H1 (cell line): Measurements from ENCODE around the gene ALDH7A1. TPM values are rescaled to one million over a fixed set of nuclear protein-coding genes. Genes with fewer than 3 reads are reported as not detected.

Experiments used
- ATF3 ChIP-seq: IDR thresholded peaks from 2 replicates; pipeline ENCODE4 v1.6.1; 2011; ENCODE audit warnings: low read depth, mild to moderate bottlenecking, low read length; ENCODE audit not compliant: insufficient read depth
- BACH1 ChIP-seq: IDR thresholded peaks from 2 replicates; pipeline ENCODE4 v1.6.1; 2012; ENCODE audit warnings: low read length, improper control_type of control experiment
- CHD7 ChIP-seq: fragments of 300-600 bp; sonication (generic); IDR thresholded peaks from 2 replicates; pipeline ENCODE4 v1.7.1; 2012; ENCODE audit warnings: low read length, moderate library complexity, mild to moderate bottlenecking, inconsistent platforms; ENCODE audit not compliant: insufficient replicate concordance
- GABPA ChIP-seq: IDR thresholded peaks from 2 replicates; pipeline ENCODE4 v1.6.1; 2011; ENCODE audit warnings: mild to moderate bottlenecking, low read length, moderate library complexity, borderline replicate concordance; ENCODE audit not compliant: insufficient read depth
- GTF2F1 ChIP-seq: IDR thresholded peaks from 2 replicates; pipeline ENCODE4 v1.6.1; 2012; ENCODE audit warnings: low read depth, low read length, improper control_type of control experiment, borderline replicate concordance
- KDM5A ChIP-seq: fragments of 200-600 bp; IDR thresholded peaks from 2 replicates; pipeline ENCODE4 v1.7.1; 2012; ENCODE audit warnings: mild to moderate bottlenecking, low read length, inconsistent platforms, mixed read lengths
- RAD21 ChIP-seq, 2 experiments: IDR thresholded peaks in 1 of 2; conservative IDR thresholded peaks in 1 of 2; 2 replicates each; pipeline ENCODE4 v1.6.1; 2011; ENCODE audit warnings: low read depth in 2 of 2, low read length in 2 of 2, improper control_type of control experiment in 1 of 2, inconsistent platforms in 1 of 2, mild to moderate bottlenecking in 1 of 2, moderate library complexity in 1 of 2
- RFX5 ChIP-seq: IDR thresholded peaks from 2 replicates; pipeline ENCODE4 v1.6.1; 2011; ENCODE audit warnings: low read depth, low read length, improper control_type of control experiment, borderline replicate concordance
- SP2 ChIP-seq: IDR thresholded peaks from 2 replicates; pipeline ENCODE4 v1.6.1; 2012; ENCODE audit warnings: mild to moderate bottlenecking, low read length, inconsistent platforms
- YY1 ChIP-seq: IDR thresholded peaks from 2 replicates; pipeline ENCODE4 v1.6.1; 2011; ENCODE audit warnings: low read depth, mild to moderate bottlenecking, low read length
- polyA plus RNA-seq, 7 experiments: library from polyadenylated mRNA; depleted of rRNA in 3 of 7; stranded (reverse) in 5 of 7; unstranded in 2 of 7; fragments of >200 nt in 5 of 7; fragments of 200-250 nt in 2 of 7; gene quantifications; 1 replicate in 5 of 7; 2 replicates in 1 of 7; 4 replicates in 1 of 7; pipeline versions ENCODE4 v1.2.1 to v1.2.3, GENCODE V29; 2011 to 2013; ENCODE audit warnings: missing spikeins in 2 of 7, mixed read lengths in 2 of 7
- total RNA-seq: library from RNA; stranded (reverse); fragmentation: NEBNext Ultra II Directional; extraction: Animal tissue kit (Norgen Biotek cat#: 25700); gene quantifications from 2 replicates; pipeline ENCODE4 v1.2.1, GENCODE V29; 2021

The ALDH7A1 gene
- total and polyA plus RNA-seq, 2 of the 8 experiments (the other 6 are each of a cell fraction or from before 2014, with no cell fraction given) = 99.6 to 225 TPM

DNA sequence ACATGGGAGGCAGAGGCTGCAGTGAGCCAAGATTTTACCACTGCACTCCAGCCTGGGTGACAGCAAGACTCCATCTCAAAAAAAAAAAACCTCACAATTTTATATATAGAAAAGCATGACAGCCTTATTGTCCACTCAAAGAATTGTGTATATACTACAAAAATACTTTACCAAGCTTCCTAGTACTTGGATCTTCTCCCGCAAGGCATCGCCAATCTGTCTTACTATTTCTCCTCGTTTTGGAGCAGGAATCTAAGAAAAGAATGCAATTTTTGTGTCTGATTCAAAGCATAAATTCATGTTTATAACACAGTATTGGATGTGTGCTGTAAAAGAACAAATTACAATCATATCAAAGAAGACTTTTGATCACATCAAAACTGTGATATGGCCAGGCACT is 11.3 kb downstream of the ALDH7A1 start (continued):
- TF ChIP-seq CHD7 = no peak
- no peak for TF ChIP-seq GABPA
- no peak for TF ChIP-seq BACH1
- no peak for TF ChIP-seq GTF2F1
- TF ChIP-seq ATF3 = no peak
- TF ChIP-seq RFX5 = no peak
- TF ChIP-seq SP2 = no peak
- TF ChIP-seq KDM5A = no peak
- no peak for TF ChIP-seq YY1
- TF ChIP-seq RAD21 (IDR thresholded peaks at IDR 0.05 in 1 of 2, conservative IDR thresholded peaks at IDR 0.05 in 1 of 2; ENCODE audit: low read depth in 2 of 2, low read length in 2 of 2) = no peak
